AG04449 (cell line): ENCODE measurements around the gene TNS1.

ENCODE experiments used
- CTCF ChIA-PET: fragments of 350-600 bp; formaldehyde crosslinking; extraction: SDS; loops from one replicate; lab custom pipeline; 2021; ENCODE audit warnings: antibody characterized with exemption; lab: Yijun Ruan, JAX
- POLR2A ChIA-PET: fragments of 400-600, 350-600 bp; formaldehyde crosslinking; extraction: SDS; loops from one replicate; lab custom pipeline; 2020; ENCODE audit warnings: antibody characterized with exemption, inconsistent platforms; lab: Yijun Ruan, JAX
- DNase-seq: peaks from one replicate; pipeline ENCODE4 v3.0.0-alpha.2; 2010; ENCODE audit warnings: low read depth, low spot score
- H3K4me3 ChIP-seq: 2 replicates; pipeline ENCODE4 v1.5.1; 2011; ENCODE audit warnings: low read depth, mild to moderate bottlenecking, control low read depth, low read length
- TF ChIP-seq, protein P1 (sequence below): IDR thresholded peaks from one replicate; pipeline ENCODE4 v1.5.1; 2011; ENCODE audit warnings: mild to moderate bottlenecking, moderate library complexity, low read length, control low read depth, inconsistent platforms; ENCODE audit not compliant: insufficient read depth; ENCODE audit errors: missing control alignments

The TNS1 gene

GRCh38 chr2:217939220-217939619 is 63.6 kb downstream of the TNS1 start:
- no peak for DNase-seq
- CTCF ChIA-PET, result interaction anchor here (1.3 to 2.3 kb wide), 4 partner anchors 8 to 55 kb away, joined by 4 to 9 read pairs (median 8); no protein-coding TSS in a partner anchor
- TF ChIP-seq, protein P1, sequence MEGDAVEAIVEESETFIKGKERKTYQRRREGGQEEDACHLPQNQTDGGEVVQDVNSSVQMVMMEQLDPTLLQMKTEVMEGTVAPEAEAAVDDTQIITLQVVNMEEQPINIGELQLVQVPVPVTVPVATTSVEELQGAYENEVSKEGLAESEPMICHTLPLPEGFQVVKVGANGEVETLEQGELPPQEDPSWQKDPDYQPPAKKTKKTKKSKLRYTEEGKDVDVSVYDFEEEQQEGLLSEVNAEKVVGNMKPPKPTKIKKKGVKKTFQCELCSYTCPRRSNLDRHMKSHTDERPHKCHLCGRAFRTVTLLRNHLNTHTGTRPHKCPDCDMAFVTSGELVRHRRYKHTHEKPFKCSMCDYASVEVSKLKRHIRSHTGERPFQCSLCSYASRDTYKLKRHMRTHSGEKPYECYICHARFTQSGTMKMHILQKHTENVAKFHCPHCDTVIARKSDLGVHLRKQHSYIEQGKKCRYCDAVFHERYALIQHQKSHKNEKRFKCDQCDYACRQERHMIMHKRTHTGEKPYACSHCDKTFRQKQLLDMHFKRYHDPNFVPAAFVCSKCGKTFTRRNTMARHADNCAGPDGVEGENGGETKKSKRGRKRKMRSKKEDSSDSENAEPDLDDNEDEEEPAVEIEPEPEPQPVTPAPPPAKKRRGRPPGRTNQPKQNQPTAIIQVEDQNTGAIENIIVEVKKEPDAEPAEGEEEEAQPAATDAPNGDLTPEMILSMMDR, result no peak
- POLR2A ChIA-PET, result interaction anchor here (1.1 kb wide), 1 partner anchor 19 kb away, joined by 3 read pairs; no protein-coding TSS in a partner anchor
- no peak overlapping the region for H3K4me3 ChIP-seq

- no peak for DNase-seq
- TF ChIP-seq, protein P1, result no peak
- no peak overlapping the region; the same call in 1 of the 2 replicates for H3K4me3 ChIP-seq
- POLR2A ChIA-PET, result interaction anchor here (1.0 to 1.3 kb wide), 3 partner anchors 10 to 42 kb away, joined by 3 to 4 read pairs (median 4); no protein-coding TSS in a partner anchor
- CTCF ChIA-PET, result interaction anchor here (1.0 to 2.3 kb wide), 6 partner anchors 9 to 149 kb away, joined by 3 to 9 read pairs (median 7); no protein-coding TSS in a partner anchor
Measured at GRCh38 chr2:217938036-217938435, 64.8 kb downstream of the TNS1 start.

DNA sequence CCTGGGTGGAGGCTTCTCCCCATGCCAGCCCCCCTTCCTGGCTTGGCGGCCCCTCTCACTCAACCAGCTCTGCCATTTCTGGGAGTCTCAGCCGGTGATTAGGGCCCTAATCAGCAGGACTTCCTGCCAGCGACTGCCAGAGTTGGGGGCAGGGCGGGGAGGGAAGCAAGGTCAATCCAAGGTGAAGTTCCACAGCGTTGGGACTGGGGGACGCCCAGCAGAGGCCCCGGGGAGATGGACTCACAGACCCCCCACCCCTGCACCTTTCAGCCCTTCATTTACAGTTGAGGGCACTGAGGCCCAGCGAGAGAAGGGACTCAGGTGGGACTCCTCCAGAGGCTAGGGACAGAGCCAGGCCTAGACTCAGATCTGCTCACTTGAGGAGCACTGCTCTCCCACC is 65.3 kb downstream of the TNS1 start:
- no peak for DNase-seq
- peak overlapping the region; percentile 8; the same call in 1 of the 2 replicates for H3K4me3 ChIP-seq
- TF ChIP-seq, protein P1, result no peak
- ChIA-PET CTCF (interaction anchor here (1.1 to 2.3 kb wide), 4 partner anchors 10 to 57 kb away, joined by 3 to 9 read pairs (median 8); no protein-coding TSS in a partner anchor), POLR2A (interaction anchor here (1.0 to 1.3 kb wide), 2 partner anchors 17 to 43 kb away, joined by 3 to 4 read pairs; no protein-coding TSS in a partner anchor)

DNA sequence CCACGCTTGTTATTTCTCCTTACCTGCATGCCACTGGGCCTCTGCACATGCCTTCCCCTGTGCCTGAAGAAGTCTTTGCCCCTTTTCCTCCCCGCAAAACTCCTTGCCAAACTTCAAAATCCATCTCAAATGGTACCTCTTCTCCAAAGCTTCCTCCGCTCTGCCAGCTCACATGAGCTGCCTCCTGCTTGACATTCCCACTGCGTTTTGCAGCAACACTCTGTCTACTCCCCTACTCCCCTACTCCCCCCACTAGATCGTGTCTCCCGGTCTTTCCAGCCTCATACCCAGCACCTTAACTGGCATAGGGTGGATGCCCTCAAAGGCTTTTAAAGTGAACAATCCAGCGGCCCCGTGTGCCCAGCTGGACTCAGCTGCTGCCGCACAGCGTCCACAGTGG is 65.8 kb downstream of the TNS1 start:
- CTCF ChIA-PET, result no interaction called here
- POLR2A ChIA-PET, result interaction anchor here (0.8 to 1.3 kb wide), 2 partner anchors 16 to 28 kb away, joined by 3 read pairs; no protein-coding TSS in a partner anchor
- no peak for DNase-seq
- TF ChIP-seq, protein P1, result no peak
- H3K4me3 ChIP-seq, result peak overlapping the region; percentile 8; the same call in 1 of the 2 replicates

- TF ChIP-seq, protein P1, result no peak
- H3K4me3 ChIP-seq, result no peak overlapping the region; the same call in 1 of the 2 replicates
- no peak for DNase-seq
- CTCF ChIA-PET, result no interaction called here
- POLR2A ChIA-PET, result interaction anchor here (0.7 to 3.8 kb wide), 7 partner anchors 8 to 72 kb away, joined by 3 to 43 read pairs (median 4); partner anchors contain the start of gene TNS1
Measured at GRCh38 chr2:217935901-217936684, 66.7 kb downstream of the TNS1 start.
